WTC11 (cell line): ENCODE measurements around the gene POU3F4. TPM values are rescaled to one million over a fixed set of nuclear protein-coding genes. Genes with fewer than 3 reads are reported as not detected.

Experiments
- ATAC-seq: fragments of 200-7000 bp; cut with Tn5 transposase; 2 replicates; pipeline ENCODE4 v1.10.0; 2021; ENCODE audit warnings: mild to moderate bottlenecking, moderate library complexity
- CTCF ChIA-PET: fragments of 300-600 bp; sonication (Branson Sonifier 250); formaldehyde crosslinking; loops from one replicate; lab custom pipeline; 2021; ENCODE audit warnings: antibody characterized with exemption; lab: Charles Lee
- POLR2A ChIA-PET: fragments of 350-600 bp; sonication (Branson Sonifier 250); formaldehyde crosslinking; loops from one replicate; lab custom pipeline; 2021; ENCODE audit warnings: antibody characterized with exemption; lab: Charles Lee
- DNase-seq: peaks from one replicate; pipeline ENCODE4 v3.0.0; 2021; ENCODE audit warnings: low spot score
- H3K27ac Mint-ChIP-seq: 2 replicates; pipeline ENCODE4 v1.8.0; 2021; ENCODE audit warnings: mixed read lengths
- H3K27me3 Mint-ChIP-seq: 2 replicates; pipeline ENCODE4 v1.8.0; 2021; ENCODE audit warnings: low read depth, mild to moderate bottlenecking, moderate library complexity, mixed read lengths
- H3K36me3 Mint-ChIP-seq: 2 replicates; pipeline ENCODE4 v1.8.0; 2021; ENCODE audit warnings: mixed read lengths
- H3K4me1 Mint-ChIP-seq: 2 replicates; pipeline ENCODE4 v1.8.0; 2022; ENCODE audit warnings: mixed read lengths
- H3K4me3 Mint-ChIP-seq: 2 replicates; pipeline ENCODE4 v1.8.0; 2021; ENCODE audit warnings: mild to moderate bottlenecking, moderate library complexity, mixed read lengths
- H3K9me3 Mint-ChIP-seq: 2 replicates; pipeline ENCODE4 v1.8.0; 2021; ENCODE audit warnings: mixed read lengths
- ATF3 ChIP-seq: sonication (generic); formaldehyde crosslinking; conservative IDR thresholded peaks from 2 replicates; pipeline ENCODE4 v1.8.1; 2022; ENCODE audit warnings: mild to moderate bottlenecking, missing genetic modification reagents
- E2F1 ChIP-seq: sonication (generic); formaldehyde crosslinking; IDR thresholded peaks from 2 replicates; pipeline ENCODE4 v1.8.0; 2022; ENCODE audit warnings: mild to moderate bottlenecking, missing genetic modification reagents
- E2F4 ChIP-seq: sonication (generic); formaldehyde crosslinking; IDR thresholded peaks from 2 replicates; pipeline ENCODE4 v1.8.1; 2022; ENCODE audit warnings: low read depth, mild to moderate bottlenecking, moderate library complexity, missing genetic modification reagents, borderline replicate concordance
- E2F5 ChIP-seq: sonication (generic); formaldehyde crosslinking; IDR thresholded peaks from 2 replicates; pipeline ENCODE4 v1.8.1; 2022; ENCODE audit warnings: mild to moderate bottlenecking, moderate library complexity, missing genetic modification reagents
- ELF4 ChIP-seq: sonication (generic); formaldehyde crosslinking; IDR thresholded peaks from 2 replicates; pipeline ENCODE4 v1.8.1; 2022; ENCODE audit warnings: low read depth, mild to moderate bottlenecking, moderate library complexity, missing genetic modification reagents
- FOXP1 ChIP-seq: sonication (generic); formaldehyde crosslinking; IDR thresholded peaks from 2 replicates; pipeline ENCODE4 v1.8.0; 2022; ENCODE audit warnings: missing genetic modification reagents, mild to moderate bottlenecking, moderate library complexity, borderline replicate concordance
- GRHL2 ChIP-seq: fragments of 250-450 bp; sonication (Bioruptor Pico); IDR thresholded peaks from 2 replicates; pipeline ENCODE4 v1.8.0; 2022; ENCODE audit warnings: mild to moderate bottlenecking, moderate library complexity; ENCODE audit not compliant: insufficient replicate concordance, severe bottlenecking
- GTF2I ChIP-seq: fragments of 250-450 bp; sonication (Bioruptor Pico); conservative IDR thresholded peaks from 2 replicates; pipeline ENCODE4 v1.4.0; 2021; ENCODE audit warnings: mild to moderate bottlenecking
- HMGXB4 ChIP-seq: sonication (generic); formaldehyde crosslinking; IDR thresholded peaks from 2 replicates; pipeline ENCODE4 v1.8.1; 2023; ENCODE audit warnings: mild to moderate bottlenecking, moderate library complexity, missing genetic modification reagents
- IRF1 ChIP-seq: sonication (generic); formaldehyde crosslinking; IDR thresholded peaks from 2 replicates; pipeline ENCODE4 v1.8.0; 2023; ENCODE audit warnings: missing genetic modification reagents
- JAZF1 ChIP-seq: fragments of 250-450 bp; sonication (Bioruptor Pico); IDR thresholded peaks from 2 replicates; pipeline ENCODE4 v1.9.0; 2021; ENCODE audit warnings: moderate library complexity, mild to moderate bottlenecking, inconsistent platforms
- JUN ChIP-seq: sonication (generic); formaldehyde crosslinking; IDR thresholded peaks from 2 replicates; pipeline ENCODE4 v1.8.0; 2023; ENCODE audit warnings: mild to moderate bottlenecking, missing genetic modification reagents
- NFE2L1 ChIP-seq: sonication (generic); formaldehyde crosslinking; IDR thresholded peaks from 2 replicates; pipeline ENCODE4 v1.8.1; 2023; ENCODE audit warnings: missing genetic modification reagents
- NR1H2 ChIP-seq: sonication (generic); formaldehyde crosslinking; IDR thresholded peaks from 2 replicates; pipeline ENCODE4 v1.9.0; 2021; ENCODE audit warnings: mild to moderate bottlenecking, moderate library complexity, missing genetic modification reagents
- NR3C1 ChIP-seq: sonication (generic); formaldehyde crosslinking; conservative IDR thresholded peaks from 2 replicates; pipeline ENCODE4 v1.8.1; 2023; ENCODE audit warnings: low read depth, mild to moderate bottlenecking, missing genetic modification reagents
- RELA ChIP-seq: sonication (generic); formaldehyde crosslinking; IDR thresholded peaks from 2 replicates; pipeline ENCODE4 v1.8.1; 2022; ENCODE audit warnings: missing genetic modification reagents, mild to moderate bottlenecking, borderline replicate concordance
- TEAD4 ChIP-seq: sonication (generic); formaldehyde crosslinking; IDR thresholded peaks from 2 replicates; pipeline ENCODE4 v1.8.0; 2022; ENCODE audit warnings: mild to moderate bottlenecking, missing genetic modification reagents
- ZNF121 ChIP-seq: sonication (generic); formaldehyde crosslinking; IDR thresholded peaks from 2 replicates; pipeline ENCODE4 v1.8.0; 2023; ENCODE audit warnings: missing genetic modification reagents
- ZNF138 ChIP-seq: sonication (generic); formaldehyde crosslinking; conservative IDR thresholded peaks from 2 replicates; pipeline ENCODE4 v1.8.1; 2022; ENCODE audit warnings: mild to moderate bottlenecking, moderate library complexity, missing genetic modification reagents
- ZNF232 ChIP-seq: sonication (generic); formaldehyde crosslinking; IDR thresholded peaks from 2 replicates; pipeline ENCODE4 v1.8.0; 2022; ENCODE audit warnings: mild to moderate bottlenecking, missing genetic modification reagents
- ZNF423 ChIP-seq: fragments of 250-450 bp; sonication (Bioruptor Pico); IDR thresholded peaks from 2 replicates; pipeline ENCODE4 v2.1.2; 2022; ENCODE audit warnings: mild to moderate bottlenecking, moderate library complexity
- ZNF512 ChIP-seq: sonication (generic); formaldehyde crosslinking; IDR thresholded peaks from 2 replicates; pipeline ENCODE4 v1.8.1; 2022; ENCODE audit warnings: missing genetic modification reagents, borderline replicate concordance
- total RNA-seq: library from RNA; stranded (reverse); gene quantifications from 3 replicates; pipeline ENCODE4 v1.2.3, GENCODE V29; 2021

POU3F4 gene
- total RNA-seq, 1 experiment from 2014 or later: 3.6 TPM

- TF ChIP-seq NFE2L1 (CRISPR knock-in tag) (no peak), E2F1 (CRISPR knock-in tag) (no peak), GRHL2 (CRISPR knock-in tag) (no peak), GTF2I (no peak), NR1H2 (CRISPR knock-in tag) (no peak), JUN (CRISPR knock-in tag) (no peak), RELA (no peak), IRF1 (CRISPR knock-in tag) (no peak)
These were observed 6.6 kb upstream of the POU3F4 start (continued) for GRCh38 chrX:83501530-83501929.

GRCh38 chrX:83504721-83505479, 3.2 kb upstream of the POU3F4 start:
- Mint-ChIP-seq H3K4me1 (peaks cover 75% of the 10 kb centered on the region), H3K27me3 (peaks cover 79% of the 10 kb centered on the region), H3K4me3 (peak overlapping the region; percentile 78), H3K9me3 (no peaks in the 10 kb centered on the region), H3K36me3 (no peaks in the 10 kb centered on the region), H3K27ac (no peak overlapping the region)
- ChIA-PET CTCF (interaction anchor here (1.9 kb wide), 1 partner anchor 36 kb away, joined by 7 read pairs; no protein-coding TSS in a partner anchor), POLR2A (no interaction called here)
- no peak for DNase-seq
- TF ChIP-seq JUN (CRISPR knock-in tag) (no peak), ZNF423 (CRISPR knock-in tag) (no peak), NR3C1 (CRISPR knock-in tag) (no peak), FOXP1 (no peak), E2F1 (CRISPR knock-in tag) (no peak), ZNF512 (CRISPR knock-in tag) (no peak), JAZF1 (CRISPR knock-in tag) (no peak), E2F5 (CRISPR knock-in tag) (no peak), GTF2I (no peak), HMGXB4 (CRISPR knock-in tag) (no peak), E2F4 (CRISPR knock-in tag) (no peak), ZNF121 (CRISPR knock-in tag) (no peak), ATF3 (no peak), ELF4 (CRISPR knock-in tag) (no peak), ZNF232 (CRISPR knock-in tag) (no peak), ZNF138 (CRISPR knock-in tag) (no peak), TEAD4 (CRISPR knock-in tag) (no peak)
- no peak; the same call in 1 of the 2 replicates for ATAC-seq
